OCI-LY1 (cell line): ENCODE results near the gene SDK1.

Source experiments
- H2AFZ ChIP-seq: fragments of 200-600 bp; sonication (generic), shearing (Covaris generic); 2 replicates; pipeline ENCODE4 v1.6.0; 2014; ENCODE audit warnings: antibody characterized with exemption, mild to moderate bottlenecking, low read length
- H3F3A ChIP-seq: fragments of 200-600 bp; sonication (generic), shearing (Covaris generic); 2 replicates; pipeline ENCODE4 v1.6.0; 2014; ENCODE audit warnings: mild to moderate bottlenecking, antibody characterized with exemption, low read length, moderate library complexity; ENCODE audit not compliant: insufficient read depth
- H3K27ac ChIP-seq: fragments of 200-600 bp; sonication (generic); 2 replicates; pipeline ENCODE4 v1.5.1; 2014; ENCODE audit warnings: low read length, mixed run types, mild to moderate bottlenecking, low read depth; ENCODE audit not compliant: poor library complexity, severe bottlenecking
- H3K27me3 ChIP-seq: fragments of 200-600 bp; sonication (generic); 2 replicates; pipeline ENCODE4 v1.6.0; 2014; ENCODE audit warnings: antibody characterized with exemption, mild to moderate bottlenecking, low read length, moderate library complexity; ENCODE audit not compliant: insufficient read depth
- H3K36me3 ChIP-seq: fragments of 200-600 bp; sonication (generic); 2 replicates; pipeline ENCODE4 v1.6.1; 2014; ENCODE audit warnings: mild to moderate bottlenecking, antibody characterized with exemption, low read length, moderate library complexity, mixed read lengths; ENCODE audit not compliant: insufficient read depth
- H3K4me1 ChIP-seq: fragments of 200-600 bp; sonication (generic); 2 replicates; pipeline ENCODE4 v1.5.1; 2014; ENCODE audit warnings: mild to moderate bottlenecking, low read length, moderate library complexity; ENCODE audit not compliant: insufficient read depth, severe bottlenecking
- H3K4me2 ChIP-seq: fragments of 200-600 bp; sonication (generic), shearing (Covaris generic); 2 replicates; pipeline ENCODE4 v1.6.1; 2014; ENCODE audit warnings: low read length
- H3K4me3 ChIP-seq: fragments of 200-600 bp; sonication (generic); 2 replicates; pipeline ENCODE4 v1.5.1; 2014; ENCODE audit warnings: low read length, low read depth, mild to moderate bottlenecking, mixed read lengths; ENCODE audit not compliant: poor library complexity, severe bottlenecking
- H3K79me2 ChIP-seq: fragments of 200-600 bp; shearing (Covaris generic); 2 replicates; pipeline ENCODE4 v1.6.1; 2016; ENCODE audit warnings: mixed run types, low read length, mixed read lengths; ENCODE audit not compliant: insufficient read depth
- H3K9ac ChIP-seq: fragments of 200-600 bp; sonication (generic), shearing (Covaris generic); 2 replicates; pipeline ENCODE4 v1.6.1; 2014; ENCODE audit warnings: mild to moderate bottlenecking, low read length, mixed read lengths
- H3K9me2 ChIP-seq: fragments of 200-600 bp; sonication (generic), shearing (Covaris generic); 2 replicates; pipeline ENCODE4 v1.6.1; 2014; ENCODE audit warnings: low read depth, mild to moderate bottlenecking, low read length, mixed read lengths
- H3K9me3 ChIP-seq: fragments of 200-600 bp; shearing (Covaris generic); 2 replicates; pipeline ENCODE4 v1.6.1; 2014; ENCODE audit warnings: low read length, mixed read lengths
- H4K20me1 ChIP-seq: fragments of 200-600 bp; sonication (generic), shearing (Covaris generic); 2 replicates; pipeline ENCODE4 v1.6.0; 2016; ENCODE audit warnings: mild to moderate bottlenecking, low read length; ENCODE audit not compliant: insufficient read depth
- CTCF ChIP-seq: fragments of 200-600 bp; sonication (generic), shearing (Covaris generic); IDR thresholded peaks from 2 replicates; pipeline ENCODE4 v1.5.1; 2017; ENCODE audit warnings: mild to moderate bottlenecking, antibody characterized with exemption, low read length, moderate library complexity, mixed read lengths
- EZH2 ChIP-seq: fragments of 200-600 bp; sonication (generic), shearing (Covaris generic); IDR thresholded peaks from 2 replicates; pipeline ENCODE4 v1.8.0; 2017; ENCODE audit warnings: borderline replicate concordance, mixed run types, mild to moderate bottlenecking, antibody characterized with exemption, low read length, moderate library complexity, mixed read lengths

Gene SDK1

GRCh38 chr7:3416453-3416852 is 115.4 kb downstream of the SDK1 start:
- H3K9ac ChIP-seq, result peak overlapping the region; percentile 33; the same call in 1 of the 2 replicates
- H3K9me2 ChIP-seq, result no peaks in the 10 kb centered on the region
- H3F3A ChIP-seq, result no peaks in the 10 kb centered on the region
- peak overlapping the region; percentile 40 for H3K4me3 ChIP-seq
- no peak overlapping the region for H2AFZ ChIP-seq
- H3K27ac ChIP-seq, result peak overlapping the region; percentile 42
- H3K9me3 ChIP-seq, result peaks cover 1% of the 10 kb centered on the region
- peak overlapping the region; percentile 56 for H3K4me2 ChIP-seq
- TF ChIP-seq CTCF, result no peak
- no peak for TF ChIP-seq EZH2
- peaks cover 67% of the 10 kb centered on the region for H3K4me1 ChIP-seq
- H3K79me2 ChIP-seq, result peaks cover 85% of the 10 kb centered on the region
- H3K27me3 ChIP-seq, result no peaks in the 10 kb centered on the region
- H3K36me3 ChIP-seq, result peaks cover 14% of the 10 kb centered on the region; the same call in 1 of the 2 replicates
- H4K20me1 ChIP-seq, result no peaks in the 10 kb centered on the region

- Histone ChIP-seq H3K9me2 (no peaks in the 10 kb centered on the region), H3K27me3 (no peaks in the 10 kb centered on the region), H3K9ac (no peak overlapping the region), H3K36me3 (peaks cover 4% of the 10 kb centered on the region; the same call in 1 of the 2 replicates), H4K20me1 (no peaks in the 10 kb centered on the region), H3K4me2 (no peak overlapping the region), H3K79me2 (peaks cover 92% of the 10 kb centered on the region), H3K4me3 (no peak overlapping the region), H3K9me3 (peaks cover 13% of the 10 kb centered on the region), H3F3A (no peaks in the 10 kb centered on the region), H2AFZ (no peak overlapping the region), H3K27ac (no peak overlapping the region), H3K4me1 (peaks cover 34% of the 10 kb centered on the region)
- TF ChIP-seq CTCF, result no peak
- TF ChIP-seq EZH2, result no peak
Measured at GRCh38 chr7:3425087-3425486, 124.0 kb downstream of the SDK1 start.

GRCh38 chr7:3426064-3426463 is 125.0 kb downstream of the SDK1 start:
- no peaks in the 10 kb centered on the region for H3K27me3 ChIP-seq
- no peak overlapping the region for H3K4me3 ChIP-seq
- no peak overlapping the region for H3K27ac ChIP-seq
- H3K79me2 ChIP-seq, result peaks cover 83% of the 10 kb centered on the region
- TF ChIP-seq EZH2, result no peak
- TF ChIP-seq CTCF, result no peak
- no peaks in the 10 kb centered on the region for H3K9me2 ChIP-seq
- H2AFZ ChIP-seq, result no peak overlapping the region
- no peaks in the 10 kb centered on the region for H3F3A ChIP-seq
- no peaks in the 10 kb centered on the region for H4K20me1 ChIP-seq
- H3K9me3 ChIP-seq, result peaks cover 13% of the 10 kb centered on the region
- H3K4me2 ChIP-seq, result no peak overlapping the region
- no peak overlapping the region for H3K9ac ChIP-seq
- peaks cover 44% of the 10 kb centered on the region for H3K4me1 ChIP-seq
- peaks cover 4% of the 10 kb centered on the region; the same call in 1 of the 2 replicates for H3K36me3 ChIP-seq
